Esophagus muscularis mucosa (tissue), 4 donors: ENCODE data around the gene LMBR1L.

Experiments
- EP300 ChIP-seq: sonication (generic); formaldehyde crosslinking; IDR thresholded peaks from one replicate; pipeline ENCODE4 v1.6.1; 2017; ENCODE audit warnings: antibody characterized with exemption
- POLR2A ChIP-seq: fragments of 450-650 bp; IDR thresholded peaks from one replicate; pipeline ENCODE4 v1.6.1; 2017; ENCODE audit warnings: antibody characterized with exemption, moderate library complexity, mild to moderate bottlenecking, low read depth
- POLR2AphosphoS5 ChIP-seq, 2 donors: sonication (generic); formaldehyde crosslinking; IDR thresholded peaks; one replicate each; pipeline ENCODE4 v1.6.1; 2017; ENCODE audit warnings: antibody characterized with exemption in 2 of 2
- TF ChIP-seq, protein P1 (sequence below), 3 experiments: fragments of 200-600 bp in 2 of 3; fragments of 450-650 bp in 1 of 3; sonication (generic) in 2 of 3; IDR thresholded peaks; one replicate each; pipeline ENCODE4 v1.5.1; 2017 to 2019; ENCODE audit warnings: antibody characterized with exemption in 3 of 3, mild to moderate bottlenecking in 2 of 3, moderate library complexity in 1 of 3

GRCh38 chr12:49091056-49091835, 19.4 kb downstream of the LMBR1L start:
- TF ChIP-seq, protein P1, sequence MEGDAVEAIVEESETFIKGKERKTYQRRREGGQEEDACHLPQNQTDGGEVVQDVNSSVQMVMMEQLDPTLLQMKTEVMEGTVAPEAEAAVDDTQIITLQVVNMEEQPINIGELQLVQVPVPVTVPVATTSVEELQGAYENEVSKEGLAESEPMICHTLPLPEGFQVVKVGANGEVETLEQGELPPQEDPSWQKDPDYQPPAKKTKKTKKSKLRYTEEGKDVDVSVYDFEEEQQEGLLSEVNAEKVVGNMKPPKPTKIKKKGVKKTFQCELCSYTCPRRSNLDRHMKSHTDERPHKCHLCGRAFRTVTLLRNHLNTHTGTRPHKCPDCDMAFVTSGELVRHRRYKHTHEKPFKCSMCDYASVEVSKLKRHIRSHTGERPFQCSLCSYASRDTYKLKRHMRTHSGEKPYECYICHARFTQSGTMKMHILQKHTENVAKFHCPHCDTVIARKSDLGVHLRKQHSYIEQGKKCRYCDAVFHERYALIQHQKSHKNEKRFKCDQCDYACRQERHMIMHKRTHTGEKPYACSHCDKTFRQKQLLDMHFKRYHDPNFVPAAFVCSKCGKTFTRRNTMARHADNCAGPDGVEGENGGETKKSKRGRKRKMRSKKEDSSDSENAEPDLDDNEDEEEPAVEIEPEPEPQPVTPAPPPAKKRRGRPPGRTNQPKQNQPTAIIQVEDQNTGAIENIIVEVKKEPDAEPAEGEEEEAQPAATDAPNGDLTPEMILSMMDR (IDR thresholded peaks at IDR 0.05) = no peak
- TF ChIP-seq EP300 = no peak
- TF ChIP-seq POLR2A = no peak
- no peak for TF ChIP-seq POLR2AphosphoS5 (IDR thresholded peaks at IDR 0.05)
